ENCODE measurements around the gene ZNF3.
"Not testable (repeated sequence)": the region's sequence is repeated elsewhere in the genome, so short reads cannot be mapped to it uniquely, and the experiment has no call there.

Gene ZNF3
- total RNA-seq: 36.6 to 74.3 (median 60.1) reads per million in 4 donors

DNA sequence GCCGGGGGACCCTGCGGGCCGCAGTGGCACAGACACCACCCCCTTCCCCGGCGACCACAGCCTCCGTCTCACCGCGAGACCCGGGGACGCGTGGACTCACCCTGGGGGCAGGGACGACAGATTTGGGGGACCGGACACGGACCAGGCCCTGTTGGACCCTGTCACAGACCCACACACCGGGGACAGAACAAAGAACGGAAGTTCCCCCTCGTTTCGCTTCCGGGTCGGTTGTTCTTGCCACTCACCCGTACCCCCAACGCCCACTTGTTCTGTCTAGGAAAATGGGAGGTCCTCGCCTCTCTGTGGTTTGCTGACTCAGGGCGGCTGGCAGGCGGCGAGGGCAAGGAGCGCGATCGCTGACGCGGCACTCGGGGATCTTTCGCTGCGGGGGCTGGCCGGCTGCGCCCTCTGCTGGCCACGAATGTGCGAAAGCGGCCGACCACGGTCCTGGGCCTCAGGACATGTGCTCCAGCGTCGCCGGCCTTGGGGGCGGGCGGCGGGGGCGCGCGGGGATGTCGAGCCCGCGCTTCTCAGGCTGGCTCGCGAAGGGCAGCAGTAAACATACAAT is at the start of gene ZNF3:
ZNF3 (minus strand) TSS at position 189 of the 568 bp plus-strand sequence. CDS start 4,366 bp downstream, outside the sequence.
- DNase-seq: peak; percentile 94 to 99 (median 97)

DNA sequence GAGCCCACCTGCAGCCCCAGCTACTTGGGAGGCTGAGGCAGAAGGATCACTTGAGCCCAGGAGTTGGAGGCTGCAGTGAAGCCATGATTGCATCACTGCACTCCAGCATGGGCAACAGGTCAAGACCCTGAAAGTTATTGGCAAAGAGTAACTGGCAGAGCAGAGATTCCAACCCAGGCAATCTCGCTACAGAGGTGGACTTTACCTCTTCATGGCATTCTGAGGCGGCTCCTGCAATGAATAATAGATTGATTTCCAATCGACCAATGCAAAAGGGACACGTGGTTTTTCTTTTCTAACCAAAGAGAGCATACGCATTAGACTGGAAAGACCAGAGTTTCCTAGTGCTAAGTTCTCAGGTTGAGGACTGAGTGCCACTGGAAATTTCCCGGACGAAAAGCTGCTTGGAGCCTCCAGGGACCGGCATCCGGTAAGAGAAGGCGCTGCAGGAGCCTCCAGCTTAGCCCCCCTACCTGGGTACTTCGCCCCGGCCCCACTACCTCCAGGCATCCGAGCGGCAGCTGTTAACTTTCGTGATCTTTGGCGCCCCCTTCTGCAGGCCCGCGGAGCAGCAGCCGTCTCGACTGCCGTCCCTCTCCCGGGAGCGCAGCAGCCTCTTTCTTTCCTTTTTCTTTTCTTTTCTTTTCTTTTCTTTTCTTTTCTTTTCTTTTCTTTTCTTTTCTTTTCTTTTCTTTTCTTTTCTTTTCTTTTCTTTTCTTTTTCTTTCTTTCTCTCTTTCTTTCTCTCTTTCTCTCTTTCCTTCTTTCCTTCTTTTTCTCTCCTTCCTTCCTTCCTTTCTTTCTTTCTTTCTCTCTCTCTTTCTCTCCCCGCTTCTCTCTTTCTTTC is 49.3 kb upstream of the ZNF3 start:
- DNase-seq: peak; percentile 67 to 81 (median 73)

DNA sequence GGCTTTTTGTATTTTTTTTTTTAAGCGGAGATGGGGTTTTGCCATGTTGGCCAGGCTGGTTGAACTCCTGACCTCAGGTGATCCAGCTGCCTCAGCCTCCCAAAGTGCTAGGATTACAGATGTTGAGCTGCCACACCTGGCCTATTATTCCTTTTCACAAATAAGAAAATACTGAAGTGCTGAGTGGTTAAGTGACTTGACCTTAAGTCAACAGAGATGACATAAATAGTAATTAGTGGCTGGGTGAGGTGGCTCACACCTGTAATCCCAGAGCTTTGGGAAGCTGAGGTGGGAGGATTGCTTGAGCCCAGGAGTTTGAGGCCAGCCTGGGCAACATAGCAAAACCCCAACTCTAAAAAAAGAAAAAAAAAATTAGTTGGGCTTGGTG is 48.7 kb upstream of the ZNF3 start:
- DNase-seq: not testable (repeated sequence)

DNA sequence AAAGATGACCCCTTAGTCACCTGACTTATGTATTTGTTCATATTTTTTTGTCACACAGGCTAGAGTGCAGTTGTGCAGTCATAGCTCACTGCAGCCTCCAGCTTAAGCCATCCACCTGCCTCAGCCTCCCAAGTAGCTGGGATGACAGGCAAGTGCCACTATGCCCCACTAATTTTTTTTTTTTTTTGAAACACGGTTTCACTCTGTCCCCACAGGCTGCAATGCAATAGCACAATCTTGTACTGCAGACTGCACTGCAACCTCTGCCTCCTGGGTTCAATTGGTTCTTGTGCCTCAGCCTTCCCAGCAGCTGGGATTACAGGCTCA is 47.1 kb upstream of the ZNF3 start:
- no peak for DNase-seq

DNA sequence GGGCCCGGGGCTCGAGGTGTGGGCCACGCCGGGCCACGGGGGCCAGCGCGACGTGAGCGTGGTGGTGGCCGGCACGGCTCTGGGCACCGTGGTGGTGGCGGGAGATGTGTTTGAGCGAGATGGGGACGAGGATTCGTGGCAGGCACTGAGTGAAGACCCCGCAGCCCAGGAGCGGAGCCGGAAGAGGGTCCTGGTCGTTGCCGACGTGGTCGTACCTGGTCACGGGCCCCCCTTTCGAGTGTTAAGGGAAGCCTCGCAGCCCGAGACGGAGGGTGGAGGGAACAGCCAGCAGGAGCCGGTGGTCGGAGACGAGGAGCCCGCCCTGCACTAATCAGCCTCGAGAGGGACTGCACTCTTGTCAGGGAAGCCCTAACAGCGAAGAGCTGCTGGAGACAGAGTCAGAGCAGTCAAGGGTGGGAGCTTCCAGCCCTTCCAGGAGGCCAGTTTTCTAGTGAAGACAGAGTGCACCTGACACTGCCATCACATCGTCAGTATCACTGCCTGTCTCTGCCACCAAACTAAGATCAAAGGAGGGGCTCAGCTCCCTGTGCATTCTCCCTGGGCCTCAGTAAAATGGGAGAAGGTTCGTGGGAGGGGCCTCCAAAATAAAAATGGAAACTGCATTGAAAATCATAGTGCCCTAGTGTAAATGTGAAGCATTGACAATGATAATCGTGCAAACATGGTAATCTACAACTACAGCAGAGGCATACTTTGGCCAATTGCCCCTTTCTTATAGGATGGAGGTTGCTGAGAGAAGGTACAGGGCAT is 46.5 kb upstream of the ZNF3 start:
- DNase-seq: peak in 1 of 5 donors; percentile 31

DNA sequence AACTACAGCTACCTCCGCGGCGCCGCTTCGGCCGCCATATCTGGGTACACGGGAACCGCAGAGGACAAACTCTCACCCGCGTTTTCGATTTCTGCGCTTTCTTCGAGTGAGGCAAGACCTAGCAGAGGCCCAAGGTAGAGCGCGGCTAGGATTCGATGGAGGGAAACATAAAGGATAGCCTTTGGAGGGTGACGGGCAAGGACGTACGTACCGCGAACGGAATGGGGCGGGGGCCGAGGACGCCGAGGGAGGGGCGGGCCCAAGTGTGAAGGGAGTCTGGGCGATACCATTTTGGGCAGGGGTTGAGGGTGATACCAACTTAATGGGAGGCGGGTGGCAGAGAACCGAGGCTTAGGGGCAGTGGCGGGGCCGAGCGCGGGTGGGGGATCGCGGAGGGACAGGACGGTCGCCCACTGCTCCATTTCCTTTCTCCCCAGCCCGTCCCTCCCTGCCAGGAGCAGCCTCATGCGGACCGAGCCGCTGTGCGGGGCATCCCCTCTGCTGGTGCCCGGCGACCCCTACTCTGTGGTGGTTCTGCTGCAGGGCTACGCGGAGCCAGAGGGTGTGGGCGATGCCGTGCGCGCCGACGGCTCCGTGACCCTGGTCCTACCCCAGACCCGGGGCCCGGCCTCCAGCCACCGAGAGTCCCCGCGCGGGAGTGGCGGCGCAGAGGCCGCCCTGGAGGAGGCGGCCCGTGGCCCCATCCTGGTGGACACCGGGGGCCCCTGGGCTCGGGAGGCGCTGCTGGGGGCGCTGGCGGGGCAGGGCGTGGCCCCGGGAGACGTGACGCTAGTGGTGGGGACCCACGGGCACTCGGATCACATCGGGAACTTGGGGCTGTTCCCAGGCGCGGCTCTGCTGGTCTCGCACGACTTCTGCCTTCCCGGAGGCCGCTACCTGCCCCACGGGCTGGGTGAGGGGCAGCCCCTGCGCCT is 45.7 kb upstream of the ZNF3 start, which contains the start of gene MBLAC1:
MBLAC1 (plus strand) TSS at position 37 of the 935 bp plus-strand sequence; CDS start at position 466, 429 bp downstream.
- peak; percentile 81 to 92 (median 88) for DNase-seq

DNA sequence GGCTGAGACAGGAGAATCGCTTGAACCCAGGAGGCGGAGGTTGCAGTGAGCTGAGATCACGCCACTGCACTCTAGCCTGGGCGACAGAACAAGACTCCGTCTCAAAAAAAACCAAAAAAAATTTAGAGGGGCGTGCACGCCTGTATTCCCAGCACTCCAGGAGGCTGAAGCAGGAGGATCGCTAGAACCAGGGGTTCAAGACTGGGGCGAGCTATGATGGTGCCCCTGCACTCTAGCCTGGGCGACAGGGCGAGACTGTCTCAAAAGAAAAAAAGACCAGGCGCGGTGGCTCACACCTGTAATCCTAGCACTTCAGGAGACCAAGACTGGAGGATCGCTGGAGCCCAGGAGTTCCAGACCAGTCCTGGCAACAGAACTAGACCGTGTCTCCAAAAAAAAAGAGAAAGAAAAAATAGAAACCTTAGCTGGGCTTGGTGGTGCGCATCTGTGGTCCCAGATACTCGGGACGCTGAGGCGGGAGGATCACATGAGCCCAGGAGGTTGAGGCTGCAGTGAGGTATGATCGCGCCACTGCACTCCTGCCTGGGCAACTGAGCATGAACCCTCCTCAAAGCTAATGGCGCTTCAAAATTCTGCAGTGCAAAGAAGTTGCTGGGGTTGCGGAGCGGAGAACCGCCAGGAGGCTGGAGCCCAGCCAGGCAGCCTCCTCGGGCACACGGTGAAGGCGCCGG is 44.9 kb upstream of the ZNF3 start:
- DNase-seq: no peak

DNA sequence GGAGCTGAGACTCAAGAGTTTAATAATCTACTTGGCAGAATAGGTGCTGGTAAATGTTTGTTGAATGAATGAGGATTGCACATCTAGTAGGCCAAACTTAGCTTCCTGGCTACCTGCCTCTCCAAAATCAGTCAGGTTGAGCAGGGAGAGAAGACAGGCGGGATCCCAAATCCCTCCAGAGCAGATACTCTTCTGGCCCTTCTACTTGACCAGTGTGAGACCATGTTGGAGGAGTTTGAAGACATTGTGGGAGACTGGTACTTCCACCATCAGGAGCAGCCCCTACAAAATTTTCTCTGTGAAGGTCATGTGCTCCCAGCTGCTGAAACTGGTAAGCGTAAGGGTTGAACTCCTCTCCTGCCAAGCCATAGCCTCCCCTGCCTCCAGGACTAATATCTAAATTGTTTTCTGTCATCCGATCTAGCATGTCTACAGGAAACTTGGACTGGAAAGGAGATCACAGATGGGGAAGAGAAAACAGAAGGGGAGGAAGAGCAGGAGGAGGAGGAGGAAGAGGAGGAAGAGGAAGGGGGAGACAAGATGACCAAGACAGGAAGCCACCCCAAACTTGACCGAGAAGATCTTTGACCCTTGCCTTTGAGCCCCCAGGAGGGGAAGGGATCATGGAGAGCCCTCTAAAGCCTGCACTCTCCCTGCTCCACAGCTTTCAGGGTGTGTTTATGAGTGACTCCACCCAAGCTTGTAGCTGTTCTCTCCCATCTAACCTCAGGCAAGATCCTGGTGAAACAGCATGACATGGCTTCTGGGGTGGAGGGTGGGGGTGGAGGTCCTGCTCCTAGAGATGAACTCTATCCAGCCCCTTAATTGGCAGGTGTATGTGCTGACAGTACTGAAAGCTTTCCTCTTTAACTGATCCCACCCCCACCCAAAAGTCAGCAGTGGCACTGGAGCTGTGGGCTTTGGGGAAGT is 43.0 kb upstream of the ZNF3 start:
- DNase-seq: no peak

DNA sequence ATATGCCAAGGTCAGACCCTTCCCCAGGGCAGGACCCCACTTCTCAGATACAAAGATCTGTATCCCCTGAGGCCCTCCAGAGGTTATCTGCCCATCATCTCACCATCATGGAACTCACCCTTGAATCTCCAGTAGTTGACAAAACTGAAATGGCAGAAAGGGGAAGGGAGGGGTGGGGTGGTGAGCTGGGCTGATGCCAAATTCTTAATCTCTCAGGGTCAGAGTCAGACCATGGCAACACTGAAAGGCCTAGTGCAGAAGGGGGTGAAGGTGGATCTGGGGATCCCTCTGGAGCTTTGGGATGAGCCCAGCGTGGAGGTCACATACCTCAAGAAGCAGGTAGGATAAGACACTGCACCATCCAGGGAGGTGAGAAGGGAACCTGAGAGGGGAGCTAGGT is 41.0 kb upstream of the ZNF3 start:
- DNase-seq: no peak

DNA sequence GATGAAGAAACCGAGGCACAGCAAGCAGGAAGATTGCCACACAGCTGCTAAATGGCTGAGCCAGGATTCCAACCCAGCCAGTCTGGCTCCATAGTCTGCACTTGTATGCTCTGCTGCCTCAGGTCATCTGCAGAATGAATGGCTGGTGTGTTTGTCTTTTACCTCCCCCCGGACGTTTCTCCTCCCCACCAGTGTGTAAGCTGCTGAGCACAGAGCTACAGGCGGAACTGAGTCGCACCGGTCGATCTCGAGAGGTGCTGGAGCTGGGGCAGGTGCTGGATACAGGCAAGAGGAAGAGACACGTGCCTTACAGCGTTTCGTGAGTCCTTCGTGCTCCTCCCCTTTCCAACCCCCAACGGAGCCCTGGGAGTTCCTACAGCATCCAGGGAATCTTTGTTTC is 40.5 kb upstream of the ZNF3 start:
- DNase-seq: no peak

DNA sequence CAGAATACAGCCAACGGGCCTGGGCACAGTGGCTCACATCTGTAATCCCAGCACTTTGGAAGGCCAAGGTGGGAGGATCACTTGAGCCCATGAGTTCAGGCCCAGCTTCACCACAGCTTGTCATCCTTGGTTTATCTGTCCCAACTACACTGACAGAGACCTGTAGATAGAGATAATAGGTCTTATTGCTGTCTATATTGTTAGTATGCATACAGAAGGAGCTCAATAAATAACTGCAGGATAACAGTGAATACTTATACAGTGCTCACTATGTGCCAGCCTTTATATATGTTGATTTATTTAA is 39.2 kb upstream of the ZNF3 start:
- DNase-seq: no peak

DNA sequence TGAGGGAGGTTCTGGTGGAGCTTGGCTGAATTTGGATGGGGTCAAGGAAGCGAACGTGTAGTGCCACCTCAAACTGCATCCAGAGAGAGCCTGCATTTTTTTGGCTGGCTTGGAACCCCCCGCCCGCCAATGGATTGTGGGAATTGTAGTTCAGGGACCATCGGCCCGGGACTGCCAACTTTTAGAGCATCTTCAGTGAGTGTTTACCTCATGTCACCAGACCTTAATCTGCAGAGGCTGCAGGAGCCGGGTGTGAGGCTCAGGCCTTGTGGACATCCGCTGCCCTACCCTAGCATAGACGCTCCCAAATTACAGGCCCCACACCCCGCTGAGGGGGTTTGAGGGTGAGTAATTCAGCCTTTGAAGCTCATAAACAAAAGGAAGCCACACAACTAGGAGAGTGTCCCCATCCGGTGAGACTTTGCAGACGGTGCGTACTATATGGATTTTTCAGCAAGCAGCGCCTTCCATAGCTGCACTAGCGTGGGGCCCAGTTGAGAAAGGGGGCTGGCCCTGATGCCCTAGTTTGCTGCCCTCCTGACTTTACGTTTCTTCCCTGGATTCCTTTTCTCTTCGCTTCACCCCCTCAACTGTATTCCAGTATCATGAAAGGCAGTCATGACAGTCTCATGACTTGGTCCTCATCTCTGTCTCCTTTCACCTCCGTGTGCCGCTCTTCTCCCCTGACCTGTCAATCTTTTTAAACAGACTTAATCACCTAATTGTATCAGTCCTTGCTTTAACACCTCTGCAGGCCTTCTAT is 38.6 kb upstream of the ZNF3 start:
- peak; percentile 45 to 76 (median 62) for DNase-seq

DNA sequence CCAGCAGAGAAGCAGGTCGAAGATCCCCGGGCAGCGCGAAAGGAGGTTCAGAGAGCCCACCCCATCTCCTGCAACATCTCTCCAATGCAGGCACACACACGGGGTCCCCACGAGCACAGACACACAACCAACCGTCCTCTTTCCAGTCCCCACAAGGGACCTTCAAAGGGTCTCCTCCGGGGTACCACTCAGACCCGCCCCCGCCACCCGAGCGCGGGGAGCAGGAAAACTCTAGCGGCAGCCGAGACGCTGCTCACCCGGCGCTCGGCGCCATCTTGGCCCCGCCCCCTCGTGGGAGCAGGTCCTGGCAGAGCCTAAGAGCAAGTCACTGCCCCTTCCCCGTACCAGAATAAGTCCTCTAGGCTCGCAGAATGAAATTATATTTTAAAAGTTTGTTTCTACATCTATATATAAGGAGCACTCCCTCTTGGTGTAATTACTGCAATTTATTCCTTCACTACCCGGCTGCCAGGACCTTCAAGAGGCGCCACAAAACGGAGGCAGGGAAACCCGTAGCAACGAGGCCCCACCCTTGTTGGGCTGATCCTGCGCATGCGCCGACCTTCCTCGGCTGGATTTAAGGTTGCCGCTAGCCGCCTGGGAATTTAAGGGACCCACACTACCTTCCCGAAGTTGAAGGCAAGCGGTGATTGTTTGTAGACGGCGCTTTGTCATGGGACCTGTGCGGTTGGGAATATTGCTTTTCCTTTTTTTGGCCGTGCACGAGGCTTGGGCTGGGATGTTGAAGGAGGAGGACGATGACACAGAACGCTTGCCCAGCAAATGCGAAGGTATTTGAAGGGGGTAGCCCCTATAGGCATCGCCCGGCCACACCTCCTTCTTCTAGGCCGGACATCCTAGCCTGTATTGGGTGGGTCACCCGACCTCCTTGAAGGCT is 37.8 kb upstream of the ZNF3 start, which contains the start of the genes CNPY4 and TAF6:
CNPY4 (plus strand) TSS at position 563 of the 898 bp plus-strand sequence; CDS start at position 674, 111 bp downstream.
TAF6 (minus strand) TSS at position 287 of the 898 bp plus-strand sequence. CDS start 5,149 bp downstream, outside the sequence.
- peak; percentile 89 to 96 (median 92) for DNase-seq

DNA sequence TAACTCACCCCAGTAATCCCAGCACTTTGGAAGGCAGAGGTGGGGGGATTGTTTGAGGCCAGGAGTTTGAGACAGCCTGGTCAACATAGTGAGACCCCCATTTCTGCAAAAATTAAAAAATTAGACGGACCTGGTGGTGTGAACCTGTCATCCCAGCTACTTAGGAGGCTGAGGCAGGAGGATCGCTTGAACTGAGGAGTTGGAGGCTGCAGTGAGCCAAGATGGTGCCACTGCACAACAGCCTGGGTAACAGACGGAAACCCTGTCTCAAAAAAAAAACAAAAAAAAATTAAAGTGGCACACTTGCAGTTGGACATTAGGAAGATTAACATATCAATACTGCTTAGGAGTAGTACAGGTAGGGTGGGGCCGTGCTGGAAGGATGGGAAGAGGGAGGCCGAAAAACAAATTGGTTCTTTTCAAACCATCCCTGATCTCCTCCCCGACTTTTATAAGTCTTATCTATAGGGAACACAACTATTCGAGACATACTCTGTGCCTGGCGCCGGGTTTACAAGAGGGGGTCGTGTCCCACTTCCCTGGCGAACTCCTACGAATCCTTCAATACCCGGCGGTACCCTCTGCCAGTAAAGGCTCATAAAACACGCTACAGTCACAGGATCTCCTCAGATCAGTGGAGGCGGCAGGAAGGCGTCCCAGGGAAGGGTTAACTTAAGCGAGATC is 37.0 kb upstream of the ZNF3 start:
- no peak for DNase-seq

DNA sequence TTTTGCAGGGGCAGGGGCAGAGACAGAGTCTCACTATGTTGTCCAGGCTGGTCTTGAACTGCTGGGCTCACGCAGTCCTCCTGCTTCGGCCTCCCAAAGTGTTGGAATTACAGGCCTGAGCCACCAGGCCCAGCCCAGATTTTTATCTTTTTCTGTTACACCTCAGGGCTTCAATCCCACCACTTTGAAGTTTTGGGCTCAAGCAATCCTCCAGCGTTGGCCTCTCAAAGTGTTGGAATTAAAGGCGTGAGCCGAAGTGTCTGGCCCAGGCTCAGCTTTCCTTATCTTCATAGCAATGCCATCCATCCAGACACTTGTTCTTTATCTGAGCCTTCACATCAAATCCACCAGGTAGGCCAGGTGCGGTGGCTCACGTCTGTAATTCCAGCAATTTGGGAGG is 33.5 kb upstream of the ZNF3 start:
- DNase-seq: no peak

DNA sequence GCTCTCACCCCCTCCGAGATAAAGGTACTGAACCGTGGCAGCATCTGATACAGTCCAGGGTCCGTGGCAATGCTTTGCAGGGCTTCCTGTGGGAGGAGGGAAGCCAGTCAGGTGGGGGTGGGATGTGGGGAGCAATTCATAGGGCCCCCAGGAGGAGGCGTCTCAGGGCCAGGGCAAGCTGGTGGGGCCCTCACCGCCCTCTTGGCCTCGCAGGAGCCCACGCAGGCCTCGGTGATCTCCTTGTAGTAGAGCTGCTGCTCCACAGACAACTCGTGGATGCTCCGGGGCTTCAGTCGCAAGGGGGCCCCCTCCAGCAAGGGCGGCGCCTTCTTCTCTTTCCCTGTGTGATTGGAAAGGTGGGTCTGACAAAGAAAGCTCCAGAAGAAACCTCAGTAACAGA is 30.4 kb upstream of the ZNF3 start:
- no peak for DNase-seq

DNA sequence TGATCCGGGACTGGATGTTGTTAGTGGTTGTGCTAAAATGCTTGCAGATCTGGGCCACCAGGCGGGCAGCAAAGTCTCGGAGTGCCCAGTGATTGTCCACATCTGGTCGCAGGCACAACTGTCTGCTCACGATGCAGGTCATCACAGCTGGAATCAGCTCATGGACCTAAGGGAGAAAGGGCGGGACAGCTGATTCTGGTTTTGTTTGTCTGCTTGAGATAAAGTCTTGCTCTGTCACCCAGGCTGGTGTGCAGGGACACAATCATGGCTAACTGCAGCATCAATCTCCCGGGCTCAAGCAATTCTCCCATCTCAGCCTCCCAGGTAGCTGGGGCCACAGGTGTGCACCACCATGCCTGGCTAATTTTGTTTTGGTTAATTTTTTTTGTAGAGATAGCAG is 29.6 kb upstream of the ZNF3 start:
- no peak for DNase-seq

All from T-helper 1 cell (primary cell).